Sigmoid colon (tissue), 4 donors: ENCODE results near the gene ZNF888.

Experiments
- CTCF ChIP-seq, 4 experiments: fragments of 450-650 bp in 3 of 4; fragments of 200-600 bp in 1 of 4; IDR thresholded peaks; one replicate each; pipeline ENCODE4 v1.5.1; 2016 to 2019; ENCODE audit warnings: antibody characterized with exemption in 4 of 4, mild to moderate bottlenecking in 3 of 4, moderate library complexity in 2 of 4
- EP300 ChIP-seq, 4 donors: sonication (generic); formaldehyde crosslinking; IDR thresholded peaks; one replicate each; pipeline ENCODE4 v1.6.1; 2017; ENCODE audit warnings: antibody characterized with exemption in 4 of 4

GRCh38 chr19:52935434-52935833 lies 12.2 kb upstream of the ZNF888 start:
- TF ChIP-seq EP300 (IDR thresholded peaks at IDR 0.05) (no peak), CTCF (IDR thresholded peaks at IDR 0.05) (no peak)
